ENCODE measurements around the gene ARHGAP6. TPM values are rescaled to one million over a fixed set of nuclear protein-coding genes. Genes with fewer than 3 reads are reported as not detected.

ARHGAP6 gene
- total RNA-seq, 6 experiments from 2014 or later: 0.38 to 1.2 (median 0.78) TPM

DNA sequence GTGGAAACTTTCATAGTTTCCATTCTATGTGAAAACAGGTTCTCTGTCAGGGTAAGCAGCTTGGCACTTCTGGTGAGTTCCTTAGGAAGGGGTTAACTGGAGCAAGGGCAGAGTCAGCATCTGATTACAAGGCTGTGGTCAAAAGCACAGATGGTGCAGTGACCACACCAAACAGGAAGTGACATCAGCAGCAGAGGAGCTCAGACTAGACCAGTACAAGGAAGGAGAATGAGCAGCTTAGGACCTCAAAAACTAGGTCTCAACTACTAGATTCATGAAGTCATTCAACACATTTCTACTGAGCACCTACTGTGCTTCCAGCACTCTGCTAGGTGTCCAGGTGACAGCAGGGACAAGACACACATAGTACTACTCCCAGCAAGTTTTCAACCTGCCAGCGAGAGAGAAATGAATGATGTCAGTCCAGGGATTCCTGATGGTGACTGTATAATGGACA lies 242.3 kb downstream of the ARHGAP6 start:
- Histone ChIP-seq H3K36me3 (no peaks in the 10 kb centered on the region), H3K4me3 (no peak overlapping the region), H3K27ac (no peak overlapping the region), H3K9me3 (no peaks in the 10 kb centered on the region), H3K27me3 (no peaks in the 10 kb centered on the region), H3K4me1 (no peaks in the 10 kb centered on the region)
- peak in 1 of 4 donors; percentile 25 for ATAC-seq
- TF ChIP-seq, protein P1, sequence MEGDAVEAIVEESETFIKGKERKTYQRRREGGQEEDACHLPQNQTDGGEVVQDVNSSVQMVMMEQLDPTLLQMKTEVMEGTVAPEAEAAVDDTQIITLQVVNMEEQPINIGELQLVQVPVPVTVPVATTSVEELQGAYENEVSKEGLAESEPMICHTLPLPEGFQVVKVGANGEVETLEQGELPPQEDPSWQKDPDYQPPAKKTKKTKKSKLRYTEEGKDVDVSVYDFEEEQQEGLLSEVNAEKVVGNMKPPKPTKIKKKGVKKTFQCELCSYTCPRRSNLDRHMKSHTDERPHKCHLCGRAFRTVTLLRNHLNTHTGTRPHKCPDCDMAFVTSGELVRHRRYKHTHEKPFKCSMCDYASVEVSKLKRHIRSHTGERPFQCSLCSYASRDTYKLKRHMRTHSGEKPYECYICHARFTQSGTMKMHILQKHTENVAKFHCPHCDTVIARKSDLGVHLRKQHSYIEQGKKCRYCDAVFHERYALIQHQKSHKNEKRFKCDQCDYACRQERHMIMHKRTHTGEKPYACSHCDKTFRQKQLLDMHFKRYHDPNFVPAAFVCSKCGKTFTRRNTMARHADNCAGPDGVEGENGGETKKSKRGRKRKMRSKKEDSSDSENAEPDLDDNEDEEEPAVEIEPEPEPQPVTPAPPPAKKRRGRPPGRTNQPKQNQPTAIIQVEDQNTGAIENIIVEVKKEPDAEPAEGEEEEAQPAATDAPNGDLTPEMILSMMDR (IDR thresholded peaks at IDR 0.05): no peak
- no peak for TF ChIP-seq POLR2A (IDR thresholded peaks at IDR 0.05)
- 100% methylated on average over 1 of the region's 1 CpG for WGBS (ENCODE audit: insufficient coverage, low coverage, low lambda C conversion rate, missing lambda C conversion rate)
- intact Hi-C loops (cut with DNase I): no loop called here
- DNase-seq: no peak

DNA sequence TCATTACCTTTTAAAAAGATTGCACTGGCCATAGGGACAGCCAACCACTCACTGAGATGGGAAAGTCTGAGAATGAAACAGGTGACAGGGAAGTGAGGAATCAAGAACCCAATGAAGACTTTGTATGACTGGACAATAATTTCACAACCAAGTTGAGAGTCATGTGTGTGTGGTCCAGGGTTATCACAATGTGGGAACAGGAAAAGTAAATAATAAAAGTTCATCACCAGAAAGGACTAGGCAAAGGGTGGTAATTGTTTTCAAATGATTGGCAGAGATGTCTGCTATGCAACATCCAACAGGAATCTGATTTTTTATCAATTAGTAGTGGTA lies 243.2 kb downstream of the ARHGAP6 start:
- ATAC-seq: no peak
- Histone ChIP-seq H3K36me3 (no peaks in the 10 kb centered on the region), H3K9me3 (no peaks in the 10 kb centered on the region), H3K4me3 (no peak overlapping the region), H3K4me1 (no peaks in the 10 kb centered on the region), H3K27me3 (no peaks in the 10 kb centered on the region), H3K27ac (no peak overlapping the region)
- TF ChIP-seq POLR2A (IDR thresholded peaks at IDR 0.05): no peak
- TF ChIP-seq, protein P1 (IDR thresholded peaks at IDR 0.05): no peak
- intact Hi-C loops (cut with DNase I): no loop called here
- no peak for DNase-seq

DNA sequence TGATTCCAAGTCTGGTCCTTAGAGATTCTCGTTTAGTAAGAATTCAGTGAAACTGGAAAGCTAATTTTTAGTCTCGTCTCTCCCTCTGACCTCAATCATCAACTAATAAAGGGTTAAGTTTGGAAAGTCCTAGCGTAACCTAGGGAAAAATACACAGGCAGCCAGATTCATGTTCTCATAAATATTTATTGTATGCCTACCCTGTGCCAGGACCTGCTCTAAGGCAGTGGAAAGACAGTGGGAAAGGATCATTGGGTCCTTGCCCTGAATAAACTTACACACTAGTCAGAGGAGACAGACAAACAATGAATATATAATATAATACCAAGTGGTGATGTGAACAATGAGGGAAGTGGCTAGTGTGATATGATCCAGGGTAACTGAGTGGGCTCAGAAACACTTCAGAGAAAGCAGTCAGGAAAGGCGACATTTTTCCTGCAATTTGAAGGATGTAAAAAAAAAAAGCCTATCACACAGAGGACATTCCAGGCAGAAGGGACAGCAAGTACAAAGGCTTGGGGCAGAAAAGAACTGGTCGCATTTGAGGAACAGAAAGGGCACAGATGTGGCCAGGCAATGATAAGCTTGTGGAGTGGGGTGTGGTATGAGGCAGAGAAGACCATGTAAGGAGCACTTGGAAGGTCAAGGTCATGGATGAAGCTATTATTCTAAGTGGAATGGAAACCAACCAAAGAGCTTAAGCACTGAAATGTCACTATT lies 243.8 kb downstream of the ARHGAP6 start:
- DNase-seq: no peak
- no peaks in the 10 kb centered on the region for H3K9me3 ChIP-seq
- H3K4me1 ChIP-seq: no peaks in the 10 kb centered on the region
- H3K36me3 ChIP-seq: no peaks in the 10 kb centered on the region
- no peak overlapping the region for H3K27ac ChIP-seq
- TF ChIP-seq, protein P1 (IDR thresholded peaks at IDR 0.05): no peak
- no peak for TF ChIP-seq POLR2A (IDR thresholded peaks at IDR 0.05)
- 42% methylated on average over 5 of the region's 5 CpGs for whole genome bisulfite sequencing (ENCODE audit: insufficient coverage, low coverage, low lambda C conversion rate, missing lambda C conversion rate)
- no peak overlapping the region for H3K4me3 ChIP-seq
- H3K27me3 ChIP-seq: no peaks in the 10 kb centered on the region
- intact Hi-C loops (cut with DNase I): no loop called here
- ATAC-seq: no peak

DNA sequence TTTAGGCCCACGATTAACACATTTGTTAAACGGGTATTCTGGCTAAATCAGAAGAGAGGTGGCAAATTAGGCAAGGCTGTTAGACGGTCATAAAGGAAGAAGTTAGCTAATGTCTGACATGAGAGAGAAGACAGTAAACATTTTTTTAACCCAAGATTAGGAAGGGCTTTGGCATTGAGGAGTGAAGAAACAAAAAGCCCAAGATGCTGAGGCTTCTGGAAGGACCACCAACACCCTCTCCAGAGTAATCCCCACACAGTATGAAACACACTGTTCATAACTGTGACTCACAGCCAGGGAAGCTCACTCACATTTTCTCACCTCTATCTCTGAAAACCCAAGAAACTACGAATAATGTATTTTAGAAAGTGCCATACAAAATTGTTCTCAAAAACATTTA lies 244.9 kb downstream of the ARHGAP6 start:
- WGBS (ENCODE audit: insufficient coverage, low coverage, low lambda C conversion rate, missing lambda C conversion rate): 50% methylated on average over 4 of the region's 4 CpGs
- no peak overlapping the region for H3K27ac ChIP-seq
- DNase-seq (no peak), ATAC-seq (no peak)
- intact Hi-C loops (cut with DNase I): no loop called here
- TF ChIP-seq, protein P1 (IDR thresholded peaks at IDR 0.05): no peak
- TF ChIP-seq POLR2A (IDR thresholded peaks at IDR 0.05): no peak
- no peaks in the 10 kb centered on the region for H3K9me3 ChIP-seq
- no peak overlapping the region for H3K4me3 ChIP-seq
- no peaks in the 10 kb centered on the region for H3K4me1 ChIP-seq
- H3K27me3 ChIP-seq: no peaks in the 10 kb centered on the region
- no peaks in the 10 kb centered on the region for H3K36me3 ChIP-seq

DNA sequence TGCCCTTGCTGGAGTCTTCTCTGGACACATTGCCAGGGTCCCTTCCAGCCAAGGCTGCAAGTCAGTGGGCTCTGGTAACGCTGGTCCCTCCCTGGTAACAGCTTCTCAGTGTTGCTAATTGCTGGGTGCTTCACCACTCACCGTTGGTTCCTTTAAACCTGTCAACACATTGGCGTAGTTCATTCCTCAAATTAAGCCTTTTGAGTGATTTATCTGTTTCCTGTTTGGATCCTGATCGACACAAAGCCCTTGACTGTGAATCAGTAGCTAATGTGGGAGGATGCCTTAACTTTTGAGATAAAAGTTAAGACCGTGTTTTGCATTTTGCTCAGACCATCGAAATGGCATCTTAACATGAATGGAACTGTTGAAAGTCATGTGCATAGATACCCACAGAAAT lies 246.6 kb downstream of the ARHGAP6 start:
- Histone ChIP-seq H3K9me3 (no peaks in the 10 kb centered on the region), H3K27me3 (no peaks in the 10 kb centered on the region), H3K4me1 (no peaks in the 10 kb centered on the region), H3K36me3 (no peaks in the 10 kb centered on the region), H3K4me3 (no peak overlapping the region), H3K27ac (no peak overlapping the region)
- intact Hi-C loops (cut with DNase I): no loop called here
- WGBS (ENCODE audit: insufficient coverage, low coverage, low lambda C conversion rate, missing lambda C conversion rate): 40% methylated on average over 6 of the region's 6 CpGs
- ATAC-seq (no peak), DNase-seq (no peak)
- TF ChIP-seq, protein P1 (IDR thresholded peaks at IDR 0.05): no peak
- TF ChIP-seq POLR2A (IDR thresholded peaks at IDR 0.05): no peak
